Effector CD4-positive, alpha-beta T cell (primary cell): ENCODE measurements around the gene HSF2.
"Not testable (repeated sequence)": the region's sequence is repeated elsewhere in the genome, so short reads cannot be mapped to it uniquely, and the experiment has no call there.

Experiments used
- DNase-seq: peaks from one replicate; pipeline ENCODE4 v3.0.0-alpha.2; 2020

Gene HSF2

GRCh38 chr6:122400462-122401089 lies 1.1 kb downstream of the HSF2 start:
- no peak for DNase-seq

DNA sequence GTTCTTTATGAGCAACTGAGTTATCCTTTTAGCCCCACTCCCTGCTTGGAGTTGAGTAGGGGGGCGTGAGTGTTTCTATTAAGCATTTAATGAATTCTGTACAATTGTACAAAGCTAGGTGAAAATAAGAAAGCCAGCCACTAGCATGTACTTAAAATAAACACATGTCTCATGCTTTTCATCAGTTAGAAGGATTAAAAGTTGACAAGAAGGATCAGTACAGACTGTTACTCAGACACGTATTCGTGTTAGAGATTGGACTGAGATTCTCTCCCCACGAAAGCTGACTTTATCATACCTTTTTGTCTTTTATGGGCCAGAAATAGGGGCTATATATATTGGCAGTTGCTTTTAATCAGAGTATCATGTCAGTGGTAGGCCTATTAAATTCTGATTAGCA lies 1.7 kb downstream of the HSF2 start:
- DNase-seq, result no peak

- DNase-seq, result no peak
Observed at GRCh38 chr6:122404444-122404843, 5.0 kb downstream of the HSF2 start.

DNA sequence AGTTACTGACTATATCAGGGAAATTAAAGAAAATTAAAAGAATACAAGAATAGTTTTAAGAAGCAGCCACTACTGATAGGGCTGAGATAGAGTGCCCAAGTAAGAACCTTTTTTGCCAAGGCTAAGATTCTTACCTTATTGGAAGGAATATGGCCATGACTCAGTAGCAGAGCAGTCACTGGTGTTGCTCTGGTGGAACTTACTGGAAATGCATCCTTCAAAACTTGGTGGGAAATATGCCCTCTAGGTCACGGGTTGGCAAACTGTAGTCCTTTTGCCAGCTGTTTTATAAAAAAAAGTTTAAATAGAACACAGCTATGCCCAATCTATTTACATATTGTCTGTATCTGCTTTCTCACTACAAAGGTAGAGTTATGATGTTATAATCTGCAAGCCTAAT lies 6.0 kb downstream of the HSF2 start:
- no peak for DNase-seq

- DNase-seq, result no peak
Observed at GRCh38 chr6:122406187-122406586, 6.7 kb downstream of the HSF2 start.

- DNase-seq, result no peak
Observed at GRCh38 chr6:122407712-122408111, 8.3 kb downstream of the HSF2 start.

DNA sequence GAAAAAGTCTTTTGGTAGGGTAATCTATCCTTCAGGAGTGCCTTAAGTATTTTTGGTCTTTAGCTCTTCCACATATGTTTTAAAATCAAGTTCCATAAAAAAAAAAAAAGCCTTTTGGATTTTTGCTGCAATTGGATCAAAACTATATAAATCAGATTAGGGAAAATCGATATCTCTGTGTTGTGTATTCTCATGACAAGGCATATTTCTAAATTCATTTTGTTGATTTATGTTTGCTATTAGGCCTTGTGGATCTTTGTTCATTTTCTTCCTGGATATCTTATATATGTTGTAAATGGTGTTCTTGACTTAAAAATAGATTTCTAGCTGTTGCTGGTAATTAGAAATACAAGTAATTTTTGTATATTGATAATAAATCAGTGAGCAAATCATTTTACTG lies 8.8 kb downstream of the HSF2 start:
- DNase-seq, result no peak

- no peak for DNase-seq
Observed at GRCh38 chr6:122408702-122409458, 9.4 kb downstream of the HSF2 start.

DNA sequence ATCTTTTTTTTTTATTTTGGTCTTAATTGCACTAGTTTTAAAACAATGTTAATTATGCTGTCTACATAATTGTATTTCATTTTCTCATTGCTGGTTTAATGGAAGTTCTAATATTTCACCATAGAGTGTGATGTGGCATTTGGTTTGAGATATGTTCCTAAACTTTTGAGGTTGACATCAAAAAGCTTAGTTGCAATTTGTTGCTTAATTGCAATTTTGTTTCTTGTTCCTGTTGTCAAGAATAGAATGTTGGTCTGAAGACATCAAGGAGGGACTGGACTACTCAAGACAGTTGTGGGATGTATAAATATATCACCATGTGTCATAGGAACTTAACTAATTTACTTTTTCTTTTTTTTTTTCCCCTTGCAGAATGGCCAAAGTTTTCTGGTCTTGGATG lies 12.5 kb downstream of the HSF2 start:
- DNase-seq, result no peak

GRCh38 chr6:122416825-122417224 lies 17.4 kb downstream of the HSF2 start:
- no peak for DNase-seq

DNA sequence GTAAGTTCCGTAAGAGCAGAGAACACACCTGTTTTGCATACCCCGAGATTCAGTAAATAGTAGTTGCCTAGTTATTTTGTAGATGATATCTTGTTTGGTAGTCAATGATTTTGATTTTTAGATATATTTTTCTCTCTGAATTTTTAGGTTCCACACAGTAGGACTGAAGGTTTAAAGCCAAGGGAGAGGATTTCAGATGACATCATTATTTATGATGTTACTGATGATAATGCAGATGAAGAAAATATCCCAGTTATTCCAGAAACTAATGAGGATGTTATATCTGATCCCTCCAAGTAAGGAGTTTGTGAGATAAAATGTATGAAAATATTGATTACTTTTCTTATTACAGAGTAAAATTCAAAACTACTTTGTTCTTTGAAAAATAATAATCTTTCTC lies 22.6 kb downstream of the HSF2 start:
- no peak for DNase-seq

DNA sequence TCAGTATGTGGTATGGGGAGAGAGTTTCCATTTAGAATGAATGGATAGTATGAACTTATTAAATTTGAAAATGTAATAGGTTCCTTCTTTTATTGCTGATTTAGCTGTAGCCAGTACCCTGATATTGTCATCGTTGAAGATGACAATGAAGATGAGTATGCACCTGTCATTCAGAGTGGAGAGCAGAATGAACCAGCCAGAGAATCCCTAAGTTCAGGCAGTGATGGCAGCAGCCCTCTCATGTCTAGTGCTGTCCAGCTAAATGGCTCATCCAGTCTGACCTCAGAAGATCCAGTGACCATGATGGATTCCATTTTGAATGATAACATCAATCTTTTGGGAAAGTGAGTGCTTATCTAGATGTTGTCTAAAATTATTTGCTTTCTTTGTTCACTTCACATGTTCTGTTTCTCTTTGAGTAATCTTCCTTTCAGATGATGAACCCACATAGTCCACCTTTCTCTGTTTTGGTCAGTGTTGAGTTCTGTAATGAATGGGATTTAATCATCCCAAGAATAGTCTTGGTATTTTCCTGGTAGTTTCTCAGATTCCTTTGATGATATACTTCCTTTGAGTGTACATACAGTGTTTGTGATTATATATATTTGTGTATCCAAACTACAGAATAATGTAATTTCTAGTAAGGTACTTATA lies 23.3 kb downstream of the HSF2 start:
- no peak for DNase-seq

DNA sequence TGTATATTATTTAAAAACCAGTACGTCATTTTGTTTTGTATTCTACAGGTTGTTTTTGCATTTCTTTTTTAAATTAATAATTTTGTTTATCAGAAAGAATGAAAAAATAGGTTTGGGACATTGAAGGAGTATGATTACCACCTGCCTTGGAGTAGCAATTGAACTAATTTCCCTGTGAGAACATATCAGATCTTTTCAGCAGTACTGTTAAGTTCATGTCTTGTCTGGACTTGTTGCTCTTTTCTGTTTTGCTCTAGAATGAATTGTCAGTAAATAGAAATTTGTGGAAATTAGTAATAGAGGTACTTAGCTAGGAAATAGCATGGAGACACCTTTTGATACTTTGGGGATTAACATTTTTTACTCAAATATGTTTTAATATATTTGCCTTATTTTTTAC lies 24.3 kb downstream of the HSF2 start:
- no peak for DNase-seq

DNA sequence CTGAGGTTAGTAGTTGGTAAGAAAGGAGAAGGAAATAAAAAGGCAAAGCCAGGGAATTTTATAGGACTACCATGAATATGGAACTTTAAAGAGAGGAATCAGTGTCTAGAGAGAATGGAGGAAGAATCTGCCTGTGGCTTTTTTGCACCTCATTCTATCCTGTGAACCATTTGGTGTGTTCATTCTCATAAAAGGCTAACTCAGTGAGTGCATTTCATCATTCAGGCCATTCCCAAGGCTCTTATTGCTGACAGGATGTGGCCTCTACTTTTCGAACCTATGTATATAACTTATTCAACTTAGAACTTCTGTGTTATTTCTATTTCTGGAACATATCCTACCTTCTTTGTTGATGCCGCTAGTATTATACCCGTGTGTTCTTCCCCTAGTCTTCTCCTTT lies 27.1 kb downstream of the HSF2 start:
- DNase-seq, result no peak

- DNase-seq, result no peak
Observed at GRCh38 chr6:122428781-122429180, 29.3 kb downstream of the HSF2 start.

DNA sequence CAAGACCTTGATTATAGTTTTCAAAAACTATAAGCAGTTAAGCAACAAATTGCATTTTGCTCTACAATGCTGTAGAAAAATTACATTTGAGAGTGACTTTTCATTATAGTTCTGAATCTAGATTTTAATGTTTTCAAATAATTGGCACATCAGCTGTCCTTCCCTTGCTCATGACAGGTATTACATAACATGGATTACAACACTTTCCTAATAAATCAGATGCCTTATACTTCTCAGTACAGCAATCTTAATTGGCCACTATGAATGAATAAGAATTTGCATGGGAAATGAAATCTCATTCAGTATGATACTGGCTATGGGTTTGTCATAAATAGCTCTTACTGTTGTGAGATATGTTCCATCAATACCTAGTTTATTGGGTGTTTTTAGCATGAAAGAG lies 29.9 kb downstream of the HSF2 start:
- DNase-seq, result no peak

GRCh38 chr6:122431780-122432179 lies 32.3 kb downstream of the HSF2 start:
- no peak for DNase-seq

- DNase-seq, result no peak
Observed at GRCh38 chr6:122432816-122433215, 33.4 kb downstream of the HSF2 start.

DNA sequence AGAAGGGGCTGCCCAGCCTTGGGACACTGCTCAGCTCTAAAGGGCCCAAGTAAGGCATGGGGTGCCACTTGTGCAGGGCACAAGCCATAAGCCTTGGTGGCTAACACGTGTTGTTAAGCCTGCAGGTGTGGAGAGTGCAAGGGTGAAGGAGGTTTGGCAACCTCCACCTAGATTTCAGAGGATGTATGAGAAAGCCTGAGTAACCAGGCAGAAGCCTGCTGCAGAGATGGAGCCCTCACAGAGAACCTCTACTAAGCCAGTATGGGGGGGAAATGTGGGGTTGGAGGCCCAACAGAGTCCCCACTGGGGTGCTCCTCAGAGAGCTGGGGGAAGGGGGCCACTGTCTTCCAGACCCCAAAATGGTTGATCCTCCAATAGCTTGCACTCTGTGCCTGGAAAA lies 39.5 kb downstream of the HSF2 start:
- DNase-seq, result no peak

DNA sequence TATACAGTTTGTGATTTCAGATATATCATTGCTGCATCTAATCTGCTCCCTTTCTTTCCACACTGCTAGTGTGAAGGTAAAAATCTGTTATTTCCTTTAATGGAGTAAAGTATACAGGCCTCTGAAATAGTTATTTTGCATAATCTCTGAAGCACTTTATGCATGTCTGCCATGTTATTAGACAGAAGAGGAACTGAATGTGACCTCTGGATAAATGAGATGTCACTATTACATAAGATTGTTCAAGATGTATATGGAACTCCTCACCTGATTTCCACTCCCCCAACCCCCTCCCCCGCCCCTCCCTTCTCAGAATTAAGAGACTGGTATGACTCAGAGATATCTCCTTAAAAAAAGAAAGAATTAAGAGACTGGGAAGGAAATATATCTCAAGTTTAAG lies 45.8 kb downstream of the HSF2 start:
- DNase-seq, result no peak

DNA sequence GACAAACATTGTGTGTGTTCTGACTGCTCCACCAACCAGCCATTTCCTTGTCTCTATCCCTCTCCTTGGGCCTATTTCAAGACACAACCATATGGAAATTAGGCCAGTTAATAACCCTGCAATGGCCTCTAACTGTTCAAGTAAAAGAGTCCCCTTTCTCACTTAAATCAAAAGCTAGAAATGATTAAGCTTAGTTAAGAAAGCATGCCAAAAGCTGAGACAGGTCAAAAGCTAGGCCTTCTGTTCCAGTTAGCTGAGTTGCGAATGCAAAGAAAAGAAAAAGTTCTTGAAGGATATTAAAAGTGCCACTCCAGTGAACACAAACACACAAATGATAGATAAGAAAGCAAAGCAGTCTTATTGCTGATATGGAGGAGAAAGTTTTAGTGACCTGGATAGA lies 49.6 kb downstream of the HSF2 start:
- no peak for DNase-seq

DNA sequence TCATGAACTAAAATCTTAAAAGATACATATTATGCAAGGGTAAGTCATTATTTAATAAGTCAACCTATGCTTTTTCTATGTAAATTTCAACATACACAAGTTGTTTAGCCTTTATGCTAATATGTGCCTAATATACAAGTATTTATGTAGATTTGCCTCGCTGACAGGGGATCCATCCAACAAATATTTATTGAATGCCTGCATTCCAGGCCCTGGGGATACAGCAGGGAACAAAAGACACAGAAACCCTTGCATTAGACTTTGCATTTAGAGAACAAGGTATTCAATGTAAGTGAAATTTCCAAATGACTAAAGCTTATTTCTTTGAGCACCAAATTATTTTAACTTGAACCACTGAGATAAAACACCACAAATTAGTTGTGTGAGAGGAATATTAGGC lies 53.1 kb downstream of the HSF2 start:
- DNase-seq, result no peak

- DNase-seq, result no peak
Observed at GRCh38 chr6:122454673-122455072, 55.2 kb downstream of the HSF2 start.

GRCh38 chr6:122455116-122455515 lies 55.7 kb downstream of the HSF2 start:
- not testable (repeated sequence) for DNase-seq
